Colonic mucosa (tissue), 4 donors: ENCODE results near the gene SLC25A44. TPM values are rescaled to one million over a fixed set of nuclear protein-coding genes. Genes with fewer than 3 reads are reported as not detected.

Experiments used
- DNase-seq: peaks from one replicate; pipeline ENCODE4 v3.0.0-alpha.2; 2020
- H3K27ac ChIP-seq: fragments of 200-600 bp; one replicate; pipeline ENCODE4 v1.8.0; 2021
- H3K27me3 ChIP-seq: fragments of 200-600 bp; one replicate; pipeline ENCODE4 v1.8.0; 2021
- H3K36me3 ChIP-seq: fragments of 200-600 bp; one replicate; pipeline ENCODE4 v1.8.0; 2021
- H3K4me1 ChIP-seq: fragments of 200-600 bp; one replicate; pipeline ENCODE4 v1.8.0; 2021; ENCODE audit warnings: mild to moderate bottlenecking
- H3K4me3 ChIP-seq: fragments of 200-600 bp; one replicate; pipeline ENCODE4 v1.8.0; 2021
- H3K9ac ChIP-seq, 2 donors: one replicate each; pipeline ENCODE4 v1.7.0; 2013; ENCODE audit warnings: control low read depth in 2 of 2, low read depth in 2 of 2, low read length in 2 of 2
- H3K9me3 ChIP-seq: fragments of 200-600 bp; one replicate; pipeline ENCODE4 v1.8.0; 2021
- intact Hi-C: fragments of 100-400 bp; cut with DNase I; formaldehyde crosslinking; loops from one replicate; pipeline ENCODE4 v1.14.1; 2022
- total RNA-seq, 2 donors: library from RNA; stranded (reverse); fragmentation: NEBNext Ultra II Directional in 1 of 2; extraction: Animal tissue kit (Norgen Biotek cat#: 25700) in 1 of 2; gene quantifications; one replicate each; pipeline ENCODE4 v1.2.1, GENCODE V29; 2021
- TF ChIP-seq, protein P1 (sequence below): fragments of 200-600 bp; IDR thresholded peaks from one replicate; pipeline ENCODE4 v1.8.0; 2022; ENCODE audit warnings: antibody characterized with exemption, mild to moderate bottlenecking
- donor health status: healthy.
- donor health status: DM: no; HTN: no; CAD: no.
- donor health status: DM: no; HTN: no; CAD: no.

SLC25A44 gene
- total RNA-seq, 2 donors from 2014 or later, result 23.6 to 26.8 TPM

DNA sequence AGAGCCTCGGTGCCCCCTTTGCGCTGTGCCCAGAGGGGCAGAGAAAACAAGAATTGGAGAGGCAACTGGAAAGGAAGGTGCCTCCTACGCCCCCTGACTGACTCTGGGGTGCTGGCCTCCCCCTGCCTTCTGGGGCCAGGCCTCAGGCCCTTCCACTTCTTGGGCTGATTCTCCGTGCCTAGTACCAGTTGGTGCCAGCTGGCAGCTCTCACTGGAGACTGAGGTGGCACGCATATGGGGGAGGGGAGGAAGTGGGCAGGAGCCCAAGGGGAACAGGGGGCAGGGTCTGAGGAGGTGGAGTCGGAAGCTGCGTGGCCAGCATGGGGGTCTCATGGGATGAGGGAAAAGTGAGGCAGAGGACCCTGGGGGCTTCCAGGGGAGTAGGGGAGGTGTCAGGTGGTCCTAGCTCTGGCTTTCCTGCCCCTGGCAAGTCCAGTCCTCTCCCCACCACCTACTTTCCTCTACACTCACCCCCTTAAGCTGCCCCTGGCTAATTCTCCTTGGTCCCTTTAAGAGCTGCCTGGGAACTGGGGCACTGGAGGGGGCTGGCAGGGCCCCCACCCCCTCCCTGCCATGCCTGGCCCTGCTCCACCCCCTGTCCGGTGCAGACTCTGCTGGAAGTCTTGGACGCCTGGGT, 47.0 kb upstream of the SLC25A44 start:
- H3K4me3 ChIP-seq, result no peak overlapping the region
- no peaks in the 10 kb centered on the region for H3K27me3 ChIP-seq
- no peak overlapping the region for H3K27ac ChIP-seq
- no peaks in the 10 kb centered on the region for H3K36me3 ChIP-seq
- TF ChIP-seq, protein P1, sequence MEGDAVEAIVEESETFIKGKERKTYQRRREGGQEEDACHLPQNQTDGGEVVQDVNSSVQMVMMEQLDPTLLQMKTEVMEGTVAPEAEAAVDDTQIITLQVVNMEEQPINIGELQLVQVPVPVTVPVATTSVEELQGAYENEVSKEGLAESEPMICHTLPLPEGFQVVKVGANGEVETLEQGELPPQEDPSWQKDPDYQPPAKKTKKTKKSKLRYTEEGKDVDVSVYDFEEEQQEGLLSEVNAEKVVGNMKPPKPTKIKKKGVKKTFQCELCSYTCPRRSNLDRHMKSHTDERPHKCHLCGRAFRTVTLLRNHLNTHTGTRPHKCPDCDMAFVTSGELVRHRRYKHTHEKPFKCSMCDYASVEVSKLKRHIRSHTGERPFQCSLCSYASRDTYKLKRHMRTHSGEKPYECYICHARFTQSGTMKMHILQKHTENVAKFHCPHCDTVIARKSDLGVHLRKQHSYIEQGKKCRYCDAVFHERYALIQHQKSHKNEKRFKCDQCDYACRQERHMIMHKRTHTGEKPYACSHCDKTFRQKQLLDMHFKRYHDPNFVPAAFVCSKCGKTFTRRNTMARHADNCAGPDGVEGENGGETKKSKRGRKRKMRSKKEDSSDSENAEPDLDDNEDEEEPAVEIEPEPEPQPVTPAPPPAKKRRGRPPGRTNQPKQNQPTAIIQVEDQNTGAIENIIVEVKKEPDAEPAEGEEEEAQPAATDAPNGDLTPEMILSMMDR, result no peak
- intact Hi-C loops, result loop anchor here (2.0 kb wide), 1 partner anchor 78 kb away; no protein-coding TSS in a partner anchor
- H3K4me1 ChIP-seq, result peaks cover 4% of the 10 kb centered on the region
- DNase-seq, result no peak
- peak overlapping the region in 1 of 2 donors; percentile 35 for H3K9ac ChIP-seq
- no peaks in the 10 kb centered on the region for H3K9me3 ChIP-seq

DNA sequence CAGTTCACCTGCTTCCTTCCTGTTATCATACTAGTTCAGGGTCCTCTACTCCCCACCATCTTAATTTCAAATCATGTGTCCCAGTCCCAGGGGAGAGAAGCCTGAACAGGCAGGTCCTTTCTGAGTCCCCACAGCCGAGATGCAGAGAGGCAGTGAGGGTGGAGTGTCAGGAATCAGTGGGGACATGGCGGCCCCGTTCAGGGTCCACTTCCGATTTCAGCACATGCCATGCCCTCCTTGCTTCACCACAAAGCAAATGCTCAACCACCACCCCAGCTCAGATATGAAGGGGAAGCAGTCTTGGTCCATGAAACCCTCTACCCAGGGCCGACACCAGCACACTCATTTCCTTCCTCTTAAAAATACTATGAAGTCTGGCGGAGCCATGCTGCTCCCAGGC, 45.7 kb upstream of the SLC25A44 start:
- no peak for DNase-seq
- Histone ChIP-seq H3K27me3 (no peaks in the 10 kb centered on the region), H3K9me3 (no peaks in the 10 kb centered on the region), H3K4me1 (peaks cover 4% of the 10 kb centered on the region), H3K27ac (no peak overlapping the region), H3K4me3 (no peak overlapping the region), H3K36me3 (no peaks in the 10 kb centered on the region), H3K9ac (peak overlapping the region in 1 of 2 donors; percentile 12)
- intact Hi-C loops, result no loop called here
- TF ChIP-seq, protein P1, result no peak

DNA sequence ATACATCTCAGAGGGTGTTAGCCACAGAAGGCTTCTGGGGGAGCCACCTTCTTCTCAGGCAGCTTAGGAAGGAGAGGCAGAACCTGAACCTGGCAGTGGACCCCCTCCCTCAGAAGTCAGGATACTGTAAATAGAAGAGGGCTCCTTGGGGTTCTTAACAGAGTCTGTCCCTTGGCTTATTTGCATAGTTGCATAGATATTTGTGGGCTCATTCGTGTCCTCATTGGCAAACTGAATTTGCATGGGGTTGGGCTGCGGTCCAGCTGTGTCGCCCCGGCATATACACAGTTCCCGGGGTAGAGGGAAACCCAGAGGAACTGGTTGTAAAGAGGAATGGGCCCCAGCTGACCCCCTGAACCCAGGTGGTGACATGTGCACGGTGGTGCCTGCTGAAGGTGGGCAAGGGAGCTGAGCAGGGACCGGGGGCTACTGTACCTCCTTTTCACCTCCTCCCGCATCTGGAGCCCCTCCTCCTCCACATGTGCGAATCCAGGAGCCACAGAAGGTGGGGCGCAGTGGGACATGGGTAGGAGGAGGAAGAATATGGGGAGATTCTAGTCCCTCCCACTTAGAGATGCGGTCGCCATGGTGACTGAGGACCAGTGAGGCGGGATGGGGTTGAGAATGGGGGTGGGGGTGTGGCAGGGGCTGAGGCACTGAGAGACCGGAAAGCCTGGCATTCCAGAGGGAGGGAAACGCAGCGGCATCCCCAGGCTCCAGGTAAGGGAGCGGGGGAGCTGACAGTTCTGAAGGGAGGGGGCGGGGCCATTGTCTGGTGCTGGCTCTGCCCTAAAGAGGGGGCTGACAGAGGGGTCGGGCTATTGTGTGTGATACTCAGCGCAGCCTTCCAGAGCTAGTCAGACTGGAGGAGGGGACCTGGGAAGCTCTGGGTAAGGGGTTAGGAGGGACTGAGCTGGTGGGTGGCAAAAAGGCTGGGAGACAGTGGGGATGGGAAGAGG, 44.3 kb upstream of the SLC25A44 start:
- TF ChIP-seq, protein P1, result no peak
- intact Hi-C loops, result no loop called here
- no peak overlapping the region for H3K9ac ChIP-seq
- no peak overlapping the region for H3K27ac ChIP-seq
- no peaks in the 10 kb centered on the region for H3K36me3 ChIP-seq
- no peak for DNase-seq
- no peaks in the 10 kb centered on the region for H3K9me3 ChIP-seq
- H3K4me1 ChIP-seq, result peaks cover 4% of the 10 kb centered on the region
- H3K4me3 ChIP-seq, result no peak overlapping the region
- no peaks in the 10 kb centered on the region for H3K27me3 ChIP-seq

DNA sequence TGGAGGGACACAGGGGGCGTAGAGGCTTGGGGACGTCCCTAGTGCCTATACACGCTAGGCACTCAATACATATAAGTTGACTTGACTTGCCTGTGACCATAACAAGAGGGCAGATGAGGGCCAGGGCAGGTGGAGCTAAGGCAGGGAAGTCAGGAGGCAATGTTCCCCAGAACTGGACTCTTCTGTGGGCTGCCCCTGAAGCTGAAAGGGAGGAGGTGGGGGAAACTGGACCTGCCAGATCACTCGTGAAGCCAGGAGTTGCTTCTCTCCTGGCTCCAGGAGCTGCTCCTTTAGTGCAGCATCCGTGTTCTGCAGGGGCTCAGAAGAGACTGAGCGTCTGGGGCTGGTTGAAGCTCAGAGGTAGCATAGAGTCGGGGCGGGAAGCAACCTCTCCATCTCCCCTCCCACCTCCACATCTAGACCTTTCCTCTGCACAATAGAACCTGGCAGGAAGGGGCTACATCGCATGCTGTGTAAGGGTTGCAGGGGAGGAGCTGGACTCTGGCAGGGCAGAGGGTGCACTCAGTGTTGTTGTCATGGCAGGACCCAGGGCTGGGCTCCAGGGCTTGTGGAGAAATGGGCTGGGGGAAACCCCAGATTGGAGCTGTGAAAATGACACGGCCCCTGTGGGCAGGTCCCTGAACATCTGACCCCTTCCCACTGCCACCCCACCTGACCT, 43.4 kb upstream of the SLC25A44 start:
- no peaks in the 10 kb centered on the region for H3K27me3 ChIP-seq
- DNase-seq, result no peak
- no peak overlapping the region for H3K9ac ChIP-seq
- TF ChIP-seq, protein P1, result no peak
- no peak overlapping the region for H3K27ac ChIP-seq
- H3K4me3 ChIP-seq, result no peak overlapping the region
- H3K4me1 ChIP-seq, result peaks cover 4% of the 10 kb centered on the region
- intact Hi-C loops, result no loop called here
- no peaks in the 10 kb centered on the region for H3K9me3 ChIP-seq
- no peaks in the 10 kb centered on the region for H3K36me3 ChIP-seq

DNA sequence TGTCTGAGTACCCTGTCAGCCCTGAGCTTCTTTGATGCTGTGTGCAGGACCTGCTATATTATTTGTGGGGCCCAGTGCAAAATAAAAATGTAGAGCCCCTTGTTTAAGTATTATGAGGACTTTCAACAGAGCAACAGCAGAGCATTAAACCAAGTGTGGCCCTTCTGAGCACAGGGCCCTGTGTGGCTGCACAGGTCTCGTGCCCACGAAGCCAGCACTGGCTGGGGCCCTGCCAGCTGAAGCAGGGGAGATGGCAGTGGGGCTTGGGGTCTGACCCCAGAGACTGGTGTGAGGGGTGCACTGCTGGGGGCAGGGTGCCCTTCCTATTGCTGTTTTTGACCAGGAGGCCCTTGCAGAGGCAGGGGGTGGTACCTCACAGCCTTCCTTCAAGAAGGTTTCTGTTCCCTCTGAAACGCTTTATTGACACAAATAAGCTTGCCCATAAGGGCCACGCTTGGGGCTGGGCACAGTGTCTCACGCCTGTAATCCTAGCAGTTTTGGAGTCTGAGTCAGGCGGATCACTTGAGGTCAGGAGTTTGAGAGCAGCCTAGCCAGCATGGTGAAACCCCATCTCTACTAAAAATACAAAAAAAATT, 42.7 kb upstream of the SLC25A44 start:
- Histone ChIP-seq H3K36me3 (no peaks in the 10 kb centered on the region), H3K27me3 (no peaks in the 10 kb centered on the region), H3K4me1 (peaks cover 3% of the 10 kb centered on the region), H3K9ac (no peak overlapping the region), H3K27ac (no peak overlapping the region), H3K9me3 (no peaks in the 10 kb centered on the region), H3K4me3 (no peak overlapping the region)
- no peak for DNase-seq
- intact Hi-C loops, result no loop called here
- TF ChIP-seq, protein P1, result no peak
